OCI-LY1 (cell line): ENCODE data around the gene TMEM50A.
"Not testable (repeated sequence)": the region's sequence is repeated elsewhere in the genome, so short reads cannot be mapped to it uniquely, and the experiment has no call there.

ENCODE experiments used
- H2AFZ ChIP-seq: fragments of 200-600 bp; sonication (generic), shearing (Covaris generic); 2 replicates; pipeline ENCODE4 v1.6.0; 2014; ENCODE audit warnings: antibody characterized with exemption, mild to moderate bottlenecking, low read length
- H3F3A ChIP-seq: fragments of 200-600 bp; sonication (generic), shearing (Covaris generic); 2 replicates; pipeline ENCODE4 v1.6.0; 2014; ENCODE audit warnings: mild to moderate bottlenecking, antibody characterized with exemption, low read length, moderate library complexity; ENCODE audit not compliant: insufficient read depth
- H3K27ac ChIP-seq: fragments of 200-600 bp; sonication (generic); 2 replicates; pipeline ENCODE4 v1.5.1; 2014; ENCODE audit warnings: low read length, mixed run types, mild to moderate bottlenecking, low read depth; ENCODE audit not compliant: poor library complexity, severe bottlenecking
- H3K27me3 ChIP-seq: fragments of 200-600 bp; sonication (generic); 2 replicates; pipeline ENCODE4 v1.6.0; 2014; ENCODE audit warnings: antibody characterized with exemption, mild to moderate bottlenecking, low read length, moderate library complexity; ENCODE audit not compliant: insufficient read depth
- H3K36me3 ChIP-seq: fragments of 200-600 bp; sonication (generic); 2 replicates; pipeline ENCODE4 v1.6.1; 2014; ENCODE audit warnings: mild to moderate bottlenecking, antibody characterized with exemption, low read length, moderate library complexity, mixed read lengths; ENCODE audit not compliant: insufficient read depth
- H3K4me1 ChIP-seq: fragments of 200-600 bp; sonication (generic); 2 replicates; pipeline ENCODE4 v1.5.1; 2014; ENCODE audit warnings: mild to moderate bottlenecking, low read length, moderate library complexity; ENCODE audit not compliant: insufficient read depth, severe bottlenecking
- H3K4me2 ChIP-seq: fragments of 200-600 bp; sonication (generic), shearing (Covaris generic); 2 replicates; pipeline ENCODE4 v1.6.1; 2014; ENCODE audit warnings: low read length
- H3K4me3 ChIP-seq: fragments of 200-600 bp; sonication (generic); 2 replicates; pipeline ENCODE4 v1.5.1; 2014; ENCODE audit warnings: low read length, low read depth, mild to moderate bottlenecking, mixed read lengths; ENCODE audit not compliant: poor library complexity, severe bottlenecking
- H3K79me2 ChIP-seq: fragments of 200-600 bp; shearing (Covaris generic); 2 replicates; pipeline ENCODE4 v1.6.1; 2016; ENCODE audit warnings: mixed run types, low read length, mixed read lengths; ENCODE audit not compliant: insufficient read depth
- H3K9ac ChIP-seq: fragments of 200-600 bp; sonication (generic), shearing (Covaris generic); 2 replicates; pipeline ENCODE4 v1.6.1; 2014; ENCODE audit warnings: mild to moderate bottlenecking, low read length, mixed read lengths
- H3K9me2 ChIP-seq: fragments of 200-600 bp; sonication (generic), shearing (Covaris generic); 2 replicates; pipeline ENCODE4 v1.6.1; 2014; ENCODE audit warnings: low read depth, mild to moderate bottlenecking, low read length, mixed read lengths
- H3K9me3 ChIP-seq: fragments of 200-600 bp; shearing (Covaris generic); 2 replicates; pipeline ENCODE4 v1.6.1; 2014; ENCODE audit warnings: low read length, mixed read lengths
- H4K20me1 ChIP-seq: fragments of 200-600 bp; sonication (generic), shearing (Covaris generic); 2 replicates; pipeline ENCODE4 v1.6.0; 2016; ENCODE audit warnings: mild to moderate bottlenecking, low read length; ENCODE audit not compliant: insufficient read depth
- EZH2 ChIP-seq: fragments of 200-600 bp; sonication (generic), shearing (Covaris generic); IDR thresholded peaks from 2 replicates; pipeline ENCODE4 v1.8.0; 2017; ENCODE audit warnings: borderline replicate concordance, mixed run types, mild to moderate bottlenecking, antibody characterized with exemption, low read length, moderate library complexity, mixed read lengths
- TF ChIP-seq, protein P1 (sequence below): fragments of 200-600 bp; sonication (generic), shearing (Covaris generic); IDR thresholded peaks from 2 replicates; pipeline ENCODE4 v1.5.1; 2017; ENCODE audit warnings: mild to moderate bottlenecking, antibody characterized with exemption, low read length, moderate library complexity, mixed read lengths

TMEM50A gene

DNA sequence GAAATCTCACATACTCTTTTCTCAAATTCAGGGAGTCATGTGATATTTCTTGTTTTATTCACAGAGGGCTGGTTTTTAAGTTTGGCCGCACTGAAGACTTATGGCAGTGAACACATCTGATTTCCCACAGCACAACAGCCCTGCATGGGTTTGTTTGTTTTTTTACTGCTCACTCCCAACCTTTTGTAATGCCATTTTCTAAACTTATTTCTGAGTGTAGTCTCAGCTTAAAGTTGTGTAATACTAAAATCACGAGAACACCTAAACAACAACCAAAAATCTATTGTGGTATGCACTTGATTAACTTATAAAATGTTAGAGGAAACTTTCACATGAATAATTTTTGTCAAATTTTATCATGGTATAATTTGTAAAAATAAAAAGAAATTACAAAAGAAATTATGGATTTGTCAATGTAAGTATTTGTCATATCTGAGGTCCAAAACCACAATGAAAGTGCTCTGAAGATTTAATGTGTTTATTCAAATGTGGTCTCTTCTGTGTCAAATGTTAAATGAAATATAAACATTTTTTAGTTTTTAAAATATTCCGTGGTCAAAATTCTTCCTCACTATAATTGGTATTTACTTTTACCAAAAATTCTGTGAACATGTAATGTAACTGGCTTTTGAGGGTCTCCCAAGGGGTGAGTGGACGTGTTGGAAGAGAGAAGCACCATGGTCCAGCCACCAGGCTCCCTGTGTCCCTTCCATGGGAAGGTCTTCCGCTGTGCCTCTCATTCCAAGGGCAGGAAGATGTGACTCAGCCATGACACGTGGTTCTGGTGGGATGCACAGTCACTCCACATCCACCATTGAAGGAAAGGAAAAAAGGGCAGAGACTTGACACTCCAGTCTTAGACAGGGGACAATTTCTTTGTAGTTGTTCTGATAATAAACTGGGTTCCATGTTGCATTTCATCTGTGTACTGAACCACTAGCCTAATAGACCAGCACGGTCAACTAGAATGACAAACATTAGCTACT lies 22.8 kb downstream of the TMEM50A start:
- Histone ChIP-seq H3K4me1 (no peaks in the 10 kb centered on the region), H3K4me2 (no peak overlapping the region), H3K27me3 (no peaks in the 10 kb centered on the region), H3K9ac (no peak overlapping the region), H2AFZ (no peak overlapping the region), H4K20me1 (no peaks in the 10 kb centered on the region), H3K36me3 (peaks cover 54% of the 10 kb centered on the region), H3K9me3 (no peaks in the 10 kb centered on the region), H3F3A (no peaks in the 10 kb centered on the region), H3K9me2 (no peaks in the 10 kb centered on the region), H3K79me2 (no peaks in the 10 kb centered on the region), H3K27ac (no peak overlapping the region), H3K4me3 (no peak overlapping the region)
- no peak for TF ChIP-seq EZH2
- TF ChIP-seq, protein P1, sequence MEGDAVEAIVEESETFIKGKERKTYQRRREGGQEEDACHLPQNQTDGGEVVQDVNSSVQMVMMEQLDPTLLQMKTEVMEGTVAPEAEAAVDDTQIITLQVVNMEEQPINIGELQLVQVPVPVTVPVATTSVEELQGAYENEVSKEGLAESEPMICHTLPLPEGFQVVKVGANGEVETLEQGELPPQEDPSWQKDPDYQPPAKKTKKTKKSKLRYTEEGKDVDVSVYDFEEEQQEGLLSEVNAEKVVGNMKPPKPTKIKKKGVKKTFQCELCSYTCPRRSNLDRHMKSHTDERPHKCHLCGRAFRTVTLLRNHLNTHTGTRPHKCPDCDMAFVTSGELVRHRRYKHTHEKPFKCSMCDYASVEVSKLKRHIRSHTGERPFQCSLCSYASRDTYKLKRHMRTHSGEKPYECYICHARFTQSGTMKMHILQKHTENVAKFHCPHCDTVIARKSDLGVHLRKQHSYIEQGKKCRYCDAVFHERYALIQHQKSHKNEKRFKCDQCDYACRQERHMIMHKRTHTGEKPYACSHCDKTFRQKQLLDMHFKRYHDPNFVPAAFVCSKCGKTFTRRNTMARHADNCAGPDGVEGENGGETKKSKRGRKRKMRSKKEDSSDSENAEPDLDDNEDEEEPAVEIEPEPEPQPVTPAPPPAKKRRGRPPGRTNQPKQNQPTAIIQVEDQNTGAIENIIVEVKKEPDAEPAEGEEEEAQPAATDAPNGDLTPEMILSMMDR: no peak

DNA sequence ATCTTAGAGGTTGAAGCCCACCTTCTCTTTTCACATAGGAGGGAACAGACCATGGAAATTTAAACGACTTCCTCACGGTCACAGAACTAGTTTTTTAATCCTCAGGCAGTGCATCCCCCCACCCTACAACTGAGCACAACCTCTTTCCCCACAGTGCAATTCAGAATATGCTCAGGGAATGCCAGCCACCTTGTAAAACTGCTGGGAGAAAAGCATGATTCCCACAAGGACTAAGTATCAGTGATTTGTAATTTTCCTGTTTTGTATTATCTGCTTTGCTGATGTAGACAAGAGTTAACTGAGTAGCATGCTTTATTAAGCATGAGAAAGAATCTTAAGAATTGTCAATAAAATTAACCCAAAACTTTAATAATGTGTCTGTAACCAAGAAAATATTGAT lies 23.8 kb downstream of the TMEM50A start:
- TF ChIP-seq, protein P1: no peak
- TF ChIP-seq EZH2: no peak
- no peaks in the 10 kb centered on the region for H3K9me3 ChIP-seq

DNA sequence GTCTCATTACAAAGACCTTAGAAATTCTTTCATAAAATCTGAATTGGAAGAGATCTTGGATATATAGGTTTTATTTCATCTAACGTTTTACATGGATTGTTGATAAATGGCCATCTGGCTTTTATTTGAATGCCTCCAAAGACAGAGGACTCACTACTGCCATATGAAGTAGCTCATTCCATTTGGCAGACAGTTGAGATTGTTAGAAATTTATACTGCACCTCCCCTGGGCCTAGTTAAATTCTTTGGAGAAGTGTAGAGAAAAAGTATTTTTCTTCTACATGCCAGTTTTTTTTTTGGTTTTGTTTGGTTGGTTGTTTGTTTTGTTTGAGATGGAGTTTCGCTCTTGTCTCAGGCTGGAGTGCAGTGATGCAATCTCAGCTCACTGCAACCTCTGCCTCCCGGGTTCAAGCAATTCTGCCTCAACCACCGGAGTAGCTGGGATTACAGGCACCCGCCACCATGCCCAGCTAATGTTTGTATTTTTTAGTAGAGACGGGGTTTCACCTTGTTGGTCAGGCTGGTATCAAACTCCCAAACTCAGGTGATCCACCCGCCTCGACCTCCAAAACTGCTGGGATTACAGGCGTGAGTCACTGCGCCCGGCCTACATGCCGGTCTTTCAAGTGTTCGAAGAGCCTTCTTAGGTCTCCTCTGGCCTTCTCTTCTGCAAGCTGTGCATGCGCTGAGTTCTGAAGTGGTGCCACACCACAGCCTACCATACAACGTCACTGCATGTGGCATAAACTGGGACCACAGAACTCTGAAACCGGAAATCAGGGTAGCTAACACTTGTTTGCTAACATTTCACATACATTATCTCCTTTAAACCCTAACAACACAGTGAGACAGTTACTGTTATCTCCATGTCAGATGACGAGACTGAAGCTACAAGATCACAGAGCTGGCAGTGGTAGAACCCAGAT lies 24.8 kb downstream of the TMEM50A start:
- H2AFZ ChIP-seq, H3K4me2 ChIP-seq, H4K20me1 ChIP-seq, H3K9ac ChIP-seq, H3K9me2 ChIP-seq, H3K4me1 ChIP-seq, H3K9me3 ChIP-seq, H3K27me3 ChIP-seq, H3K27ac ChIP-seq, H3K79me2 ChIP-seq, H3K4me3 ChIP-seq, H3F3A ChIP-seq: not testable (repeated sequence)
- H3K36me3 ChIP-seq: peaks cover 40% of the 10 kb centered on the region

More for the DNA sequence above, 23.8 kb downstream of the TMEM50A start:
- no peak overlapping the region for H3K27ac ChIP-seq
- no peaks in the 10 kb centered on the region for H3K79me2 ChIP-seq
- no peaks in the 10 kb centered on the region for H4K20me1 ChIP-seq
- H3K36me3 ChIP-seq: peaks cover 45% of the 10 kb centered on the region
- no peak overlapping the region for H3K4me3 ChIP-seq
- no peaks in the 10 kb centered on the region for H3K4me1 ChIP-seq
- H3K4me2 ChIP-seq: no peak overlapping the region
- no peak overlapping the region for H2AFZ ChIP-seq
- H3K27me3 ChIP-seq: no peaks in the 10 kb centered on the region
- H3K9ac ChIP-seq: no peak overlapping the region
- H3F3A ChIP-seq: no peaks in the 10 kb centered on the region
- H3K9me2 ChIP-seq: no peaks in the 10 kb centered on the region
